H1 (cell line): ENCODE results near the gene IFNGR1. TPM values are rescaled to one million over a fixed set of nuclear protein-coding genes. Genes with fewer than 3 reads are reported as not detected.

Experiments used
- SIX5 ChIP-seq: IDR thresholded peaks from 2 replicates; pipeline ENCODE4 v1.6.1; 2011; ENCODE audit warnings: mild to moderate bottlenecking, low read depth, low read length
- polyA plus RNA-seq, 7 experiments: library from polyadenylated mRNA; depleted of rRNA in 3 of 7; stranded (reverse) in 5 of 7; unstranded in 2 of 7; fragments of >200 nt in 5 of 7; fragments of 200-250 nt in 2 of 7; gene quantifications; 1 replicate in 5 of 7; 2 replicates in 1 of 7; 4 replicates in 1 of 7; pipeline versions ENCODE4 v1.2.1 to v1.2.3, GENCODE V29; 2011 to 2013; ENCODE audit warnings: missing spikeins in 2 of 7, mixed read lengths in 2 of 7
- total RNA-seq: library from RNA; stranded (reverse); fragmentation: NEBNext Ultra II Directional; extraction: Animal tissue kit (Norgen Biotek cat#: 25700); gene quantifications from 2 replicates; pipeline ENCODE4 v1.2.1, GENCODE V29; 2021

IFNGR1 gene
- total and polyA plus RNA-seq, 2 of the 8 experiments (the other 6 are each of a cell fraction or from before 2014, with no cell fraction given): 9.7 to 20.9 TPM

GRCh38 chr6:137227871-137228302 is 8.7 kb upstream of the IFNGR1 start (continued):
- no peak for TF ChIP-seq SIX5
